KMS-11 (cell line): ENCODE results near the gene MMAB.

Experiments used
- H2AFZ ChIP-seq: fragments of 200-600 bp; sonication (generic); 2 replicates; pipeline ENCODE4 v1.6.1; 2016; ENCODE audit warnings: antibody characterized with exemption, mixed run types, low read depth
- H3K27ac ChIP-seq: fragments of 200-600 bp; sonication (generic); 2 replicates; pipeline ENCODE4 v1.6.1; 2016; ENCODE audit warnings: mild to moderate bottlenecking, mixed run types
- H3K27me3 ChIP-seq: fragments of 200-600 bp; sonication (generic); 2 replicates; pipeline ENCODE4 v1.6.1; 2017; ENCODE audit warnings: mild to moderate bottlenecking, low read depth, mixed run types, moderate library complexity; ENCODE audit not compliant: insufficient read depth
- H3K36me3 ChIP-seq: fragments of 200-600 bp; sonication (generic); 2 replicates; pipeline ENCODE4 v1.6.1; 2017; ENCODE audit warnings: mild to moderate bottlenecking, mixed run types; ENCODE audit not compliant: insufficient read depth
- H3K4me1 ChIP-seq: fragments of 200-600 bp; sonication (generic); 2 replicates; pipeline ENCODE4 v1.6.1; 2016; ENCODE audit warnings: mild to moderate bottlenecking, low read depth, mixed run types; ENCODE audit not compliant: poor library complexity, severe bottlenecking
- H3K4me2 ChIP-seq: fragments of 200-600 bp; sonication (generic); 2 replicates; pipeline ENCODE4 v1.7.0; 2016; ENCODE audit warnings: mild to moderate bottlenecking, mixed run types
- H3K4me3 ChIP-seq: fragments of 200-600 bp; sonication (generic); IDR thresholded peaks from 2 replicates; pipeline ENCODE4 v1.6.1; 2017; ENCODE audit warnings: low read depth, low read length, mixed read lengths; ENCODE audit not compliant: insufficient read depth
- H3K79me2 ChIP-seq: fragments of 200-600 bp; sonication (generic); 2 replicates; pipeline ENCODE4 v1.6.1; 2016; ENCODE audit warnings: low read depth, mixed run types; ENCODE audit not compliant: insufficient read depth
- H3K9ac ChIP-seq: fragments of 200-600 bp; sonication (generic); 2 replicates; pipeline ENCODE4 v1.6.1; 2016; ENCODE audit warnings: mild to moderate bottlenecking, mixed run types
- H4K20me1 ChIP-seq: fragments of 200-600 bp; sonication (generic); 2 replicates; pipeline ENCODE4 v1.6.1; 2016; ENCODE audit warnings: mild to moderate bottlenecking, mixed run types; ENCODE audit not compliant: insufficient read depth
- TF ChIP-seq, protein P1 (sequence below): fragments of 200-600 bp; sonication (generic); conservative IDR thresholded peaks from 2 replicates; pipeline ENCODE4 v1.6.1; 2017; ENCODE audit warnings: low read depth, mild to moderate bottlenecking, antibody characterized with exemption, low read length, moderate library complexity, mixed read lengths

MMAB gene

DNA sequence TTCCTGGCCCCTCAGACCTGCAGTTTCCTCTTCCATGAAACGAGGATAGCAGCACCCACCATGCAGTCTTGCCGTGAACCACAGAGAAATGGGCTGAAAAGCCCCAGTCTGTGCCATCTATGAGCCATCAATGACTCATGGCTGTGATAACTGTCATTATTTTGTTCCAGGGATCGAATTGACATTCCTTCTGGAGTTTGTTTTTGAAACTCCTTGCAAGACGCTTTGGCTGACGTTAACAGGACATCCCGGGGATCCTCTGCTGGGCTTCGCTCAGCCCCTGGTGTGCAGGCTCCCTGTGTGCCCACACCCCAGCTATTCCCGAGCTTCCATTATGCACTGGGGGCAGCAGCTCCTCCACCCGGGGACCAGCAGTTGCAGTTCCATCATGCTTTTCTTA, 33.8 kb downstream of the MMAB start:
- H3K27me3 ChIP-seq = no peaks in the 10 kb centered on the region
- no peak overlapping the region for H3K27ac ChIP-seq
- TF ChIP-seq, protein P1, sequence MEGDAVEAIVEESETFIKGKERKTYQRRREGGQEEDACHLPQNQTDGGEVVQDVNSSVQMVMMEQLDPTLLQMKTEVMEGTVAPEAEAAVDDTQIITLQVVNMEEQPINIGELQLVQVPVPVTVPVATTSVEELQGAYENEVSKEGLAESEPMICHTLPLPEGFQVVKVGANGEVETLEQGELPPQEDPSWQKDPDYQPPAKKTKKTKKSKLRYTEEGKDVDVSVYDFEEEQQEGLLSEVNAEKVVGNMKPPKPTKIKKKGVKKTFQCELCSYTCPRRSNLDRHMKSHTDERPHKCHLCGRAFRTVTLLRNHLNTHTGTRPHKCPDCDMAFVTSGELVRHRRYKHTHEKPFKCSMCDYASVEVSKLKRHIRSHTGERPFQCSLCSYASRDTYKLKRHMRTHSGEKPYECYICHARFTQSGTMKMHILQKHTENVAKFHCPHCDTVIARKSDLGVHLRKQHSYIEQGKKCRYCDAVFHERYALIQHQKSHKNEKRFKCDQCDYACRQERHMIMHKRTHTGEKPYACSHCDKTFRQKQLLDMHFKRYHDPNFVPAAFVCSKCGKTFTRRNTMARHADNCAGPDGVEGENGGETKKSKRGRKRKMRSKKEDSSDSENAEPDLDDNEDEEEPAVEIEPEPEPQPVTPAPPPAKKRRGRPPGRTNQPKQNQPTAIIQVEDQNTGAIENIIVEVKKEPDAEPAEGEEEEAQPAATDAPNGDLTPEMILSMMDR = no peak

DNA sequence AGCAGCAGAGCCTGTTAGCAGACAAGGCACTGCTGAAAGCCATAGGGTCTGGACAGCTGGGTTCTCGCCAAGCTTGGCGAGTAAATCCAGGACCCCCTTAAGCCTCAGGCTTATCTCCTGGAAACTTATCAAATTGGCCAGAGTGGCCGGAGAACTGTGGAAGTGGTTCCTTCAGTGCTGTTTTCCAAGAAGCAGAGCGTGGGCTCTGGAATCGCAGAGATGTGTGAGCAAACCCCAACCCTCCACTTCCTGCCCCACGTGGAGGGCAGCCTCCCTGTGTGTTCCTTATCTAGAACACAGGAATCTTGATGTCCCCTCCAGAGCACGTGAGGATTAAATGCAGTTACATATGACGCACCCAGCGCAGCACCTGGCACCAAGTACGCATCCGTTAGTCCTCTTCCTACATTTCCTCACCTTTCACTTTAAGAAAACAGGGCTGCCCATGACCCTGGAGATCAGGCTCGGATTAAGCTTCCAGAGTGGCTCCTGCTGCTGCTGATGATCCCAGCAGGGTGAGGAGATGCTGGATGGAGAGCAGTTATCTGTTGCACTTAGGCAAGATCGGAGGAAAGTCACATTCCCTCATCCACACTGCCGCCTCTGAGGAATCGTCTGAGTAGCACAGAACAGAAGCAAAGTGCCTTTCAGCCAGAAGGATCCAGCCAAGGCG, 35.0 kb downstream of the MMAB start:
- Histone ChIP-seq H3K27ac (no peak overlapping the region), H4K20me1 (no peaks in the 10 kb centered on the region), H3K4me3 (no peak overlapping the region), H3K27me3 (no peaks in the 10 kb centered on the region), H3K4me2 (no peak overlapping the region), H2AFZ (no peak overlapping the region), H3K79me2 (no peaks in the 10 kb centered on the region), H3K9ac (no peak overlapping the region), H3K36me3 (no peaks in the 10 kb centered on the region), H3K4me1 (no peaks in the 10 kb centered on the region)
- TF ChIP-seq, protein P1 = no peak

More for the DNA sequence above, 33.8 kb downstream of the MMAB start:
- Histone ChIP-seq H4K20me1 (no peaks in the 10 kb centered on the region), H3K9ac (no peak overlapping the region), H3K79me2 (no peaks in the 10 kb centered on the region), H2AFZ (no peak overlapping the region), H3K36me3 (no peaks in the 10 kb centered on the region), H3K4me3 (no peak overlapping the region), H3K4me2 (no peak overlapping the region), H3K4me1 (no peaks in the 10 kb centered on the region)

DNA sequence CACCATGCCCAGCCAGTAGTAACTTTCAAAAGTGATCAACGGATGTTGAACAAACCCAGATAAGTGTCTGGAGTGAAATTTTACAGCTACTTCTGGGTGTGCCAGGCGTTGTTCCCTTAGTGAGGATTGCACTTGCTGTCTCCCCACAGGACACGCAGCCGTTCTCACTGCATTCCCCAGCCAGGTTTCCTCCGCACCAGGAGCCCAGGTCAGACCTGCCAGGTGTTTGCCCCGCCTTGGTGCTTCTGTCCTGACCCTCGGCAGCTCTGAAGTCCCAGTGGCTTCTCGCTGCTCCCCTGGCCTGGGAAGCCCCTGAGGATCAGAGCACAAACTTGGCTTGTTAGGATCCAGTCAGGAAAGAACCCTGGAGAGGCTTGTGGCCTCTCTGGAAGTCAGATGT, 36.2 kb downstream of the MMAB start:
- Histone ChIP-seq H4K20me1 (no peaks in the 10 kb centered on the region), H3K27ac (no peak overlapping the region), H3K4me3 (no peak overlapping the region), H2AFZ (no peak overlapping the region), H3K27me3 (no peaks in the 10 kb centered on the region), H3K9ac (no peak overlapping the region), H3K4me1 (no peaks in the 10 kb centered on the region), H3K36me3 (no peaks in the 10 kb centered on the region), H3K4me2 (no peak overlapping the region), H3K79me2 (no peaks in the 10 kb centered on the region)
- TF ChIP-seq, protein P1 = no peak

DNA sequence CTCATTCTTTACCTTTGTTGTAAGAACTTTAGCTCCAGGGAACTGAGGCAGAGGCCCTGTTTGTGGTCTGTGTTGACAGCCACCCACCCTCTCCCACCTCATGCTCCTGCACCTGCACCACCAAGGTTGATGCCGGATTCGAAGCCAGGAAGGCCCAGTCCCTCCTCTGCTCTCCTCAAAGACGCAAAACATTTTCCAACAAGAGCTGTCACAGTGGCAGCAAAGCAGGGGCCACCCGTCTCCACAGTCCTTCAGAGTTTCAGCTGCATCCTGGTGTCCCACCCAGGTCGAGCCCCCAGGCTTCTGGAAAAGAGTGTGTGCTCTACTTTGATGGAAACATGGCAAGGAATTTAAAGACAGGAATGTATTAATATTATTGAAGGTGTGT, 37.4 kb downstream of the MMAB start:
- Histone ChIP-seq H3K79me2 (no peaks in the 10 kb centered on the region), H3K36me3 (no peaks in the 10 kb centered on the region), H3K4me3 (no peak overlapping the region), H3K4me2 (no peak overlapping the region), H2AFZ (no peak overlapping the region), H3K4me1 (no peaks in the 10 kb centered on the region), H3K27ac (no peak overlapping the region), H3K9ac (no peak overlapping the region), H3K27me3 (no peaks in the 10 kb centered on the region), H4K20me1 (no peaks in the 10 kb centered on the region)
- TF ChIP-seq, protein P1 = no peak
